HK-2 (cell line): ENCODE measurements around the gene PLSCR3.

Source experiments
- DNase-seq: peaks from one replicate; pipeline ENCODE4 v3.0.0-alpha.2; 2018; ENCODE audit not compliant: unreplicated experiment

The PLSCR3 gene

GRCh38 chr17:7406235-7406825, 12.0 kb upstream of the PLSCR3 start:
- DNase-seq = no peak

GRCh38 chr17:7405350-7406234, 11.3 kb upstream of the PLSCR3 start:
- DNase-seq = no peak

- peak; percentile 53 for DNase-seq
Observed at GRCh38 chr17:7404737-7405349, 10.5 kb upstream of the PLSCR3 start.

- peak; percentile 99 for DNase-seq
Observed at GRCh38 chr17:7403977-7404736, 9.8 kb upstream of the PLSCR3 start, which contains the start of gene TMEM256. TMEM256 (minus strand) TSS chr17:7404097; CDS start chr17:7404084, 13 bp downstream.

- DNase-seq = no peak
Observed at GRCh38 chr17:7403727-7403976, 9.3 kb upstream of the PLSCR3 start.

- DNase-seq = no peak
Observed at GRCh38 chr17:7403043-7403726, 8.9 kb upstream of the PLSCR3 start.

GRCh38 chr17:7398612-7399011, 4.3 kb upstream of the PLSCR3 start:
- DNase-seq = no peak

GRCh38 chr17:7396147-7396546, 1.8 kb upstream of the PLSCR3 start:
- no peak for DNase-seq

GRCh38 chr17:7393613-7394451, 493 bp downstream of the PLSCR3 start:
- DNase-seq = no peak

GRCh38 chr17:7392696-7393612, 1.4 kb downstream of the PLSCR3 start:
- DNase-seq = no peak

GRCh38 chr17:7391307-7391706, 3.0 kb downstream of the PLSCR3 start:
- no peak for DNase-seq

GRCh38 chr17:7389924-7390910, 4.1 kb downstream of the PLSCR3 start:
- DNase-seq = no peak

- DNase-seq = no peak
Observed at GRCh38 chr17:7388856-7389255, 5.5 kb downstream of the PLSCR3 start.

GRCh38 chr17:7384489-7385081, 9.7 kb downstream of the PLSCR3 start:
- no peak for DNase-seq

- DNase-seq = no peak
Observed at GRCh38 chr17:7383742-7384488, 10.4 kb downstream of the PLSCR3 start.

- no peak for DNase-seq
Observed at GRCh38 chr17:7383371-7383741, 11.0 kb downstream of the PLSCR3 start.

GRCh38 chr17:7382901-7383300, 11.4 kb downstream of the PLSCR3 start:
- no peak for DNase-seq
